H1 (cell line): ENCODE measurements around the gene HOXB3. TPM values are rescaled to one million over a fixed set of nuclear protein-coding genes. Genes with fewer than 3 reads are reported as not detected.

ENCODE experiments used
- BACH1 ChIP-seq: IDR thresholded peaks from 2 replicates; pipeline ENCODE4 v1.6.1; 2012; ENCODE audit warnings: low read length, improper control_type of control experiment
- CBX5 ChIP-seq: fragments of 300-800, 300-1000 bp; sonication (generic); IDR thresholded peaks from 2 replicates; pipeline ENCODE4 v1.7.1; 2016; ENCODE audit warnings: antibody characterized with exemption, low read length, low read depth
- CHD1 ChIP-seq: IDR thresholded peaks from 2 replicates; pipeline ENCODE4 v1.6.1; 2012; ENCODE audit warnings: low read depth, low read length, improper control_type of control experiment
- CHD2 ChIP-seq: IDR thresholded peaks from 2 replicates; pipeline ENCODE4 v1.6.1; 2012; ENCODE audit warnings: low read length, improper control_type of control experiment
- CTBP2 ChIP-seq: IDR thresholded peaks from 2 replicates; pipeline ENCODE4 v1.7.0; 2011; ENCODE audit warnings: borderline replicate concordance, mild to moderate bottlenecking, moderate library complexity, mixed read lengths, low read length; ENCODE audit not compliant: insufficient read depth, insufficient read length
- RAD21 ChIP-seq, 2 experiments: IDR thresholded peaks in 1 of 2; conservative IDR thresholded peaks in 1 of 2; 2 replicates each; pipeline ENCODE4 v1.6.1; 2011; ENCODE audit warnings: low read depth in 2 of 2, low read length in 2 of 2, improper control_type of control experiment in 1 of 2, inconsistent platforms in 1 of 2, mild to moderate bottlenecking in 1 of 2, moderate library complexity in 1 of 2
- TAF7 ChIP-seq: optimal IDR thresholded peaks from 2 replicates; pipeline ENCODE3; 2011; ENCODE audit warnings: low read depth, mild to moderate bottlenecking, inconsistent platforms, low read length, moderate library complexity, borderline replicate concordance
- ZNF274 ChIP-seq: IDR thresholded peaks from 2 replicates; pipeline ENCODE4 v1.7.0; 2012; ENCODE audit warnings: low read length, borderline replicate concordance; ENCODE audit errors: extremely low read depth
- polyA plus RNA-seq, 7 experiments: library from polyadenylated mRNA; depleted of rRNA in 3 of 7; stranded (reverse) in 5 of 7; unstranded in 2 of 7; fragments of >200 nt in 5 of 7; fragments of 200-250 nt in 2 of 7; gene quantifications; 1 replicate in 5 of 7; 2 replicates in 1 of 7; 4 replicates in 1 of 7; pipeline versions ENCODE4 v1.2.1 to v1.2.3, GENCODE V29; 2011 to 2013; ENCODE audit warnings: missing spikeins in 2 of 7, mixed read lengths in 2 of 7
- total RNA-seq: library from RNA; stranded (reverse); fragmentation: NEBNext Ultra II Directional; extraction: Animal tissue kit (Norgen Biotek cat#: 25700); gene quantifications from 2 replicates; pipeline ENCODE4 v1.2.1, GENCODE V29; 2021
- TF ChIP-seq, protein P1 (sequence below): IDR thresholded peaks from 2 replicates; pipeline ENCODE4 v1.6.1; 2011; ENCODE audit warnings: low read length, improper control_type of control experiment

The HOXB3 gene
- total and polyA plus RNA-seq, 2 of the 8 experiments (the other 6 are each of a cell fraction or from before 2014, with no cell fraction given) = not detected

GRCh38 chr17:48624544-48625494, 34.8 kb upstream of the HOXB3 start (continued):
- TF ChIP-seq ZNF274 (no peak), BACH1 (no peak), RAD21 (IDR thresholded peaks at IDR 0.05 in 1 of 2, conservative IDR thresholded peaks at IDR 0.05 in 1 of 2; ENCODE audit: low read depth in 2 of 2, low read length in 2 of 2) (no peak), CTBP2 (peak; percentile 99), TAF7 (no peak), CHD2 (no peak), CBX5 (no peak), CHD1 (no peak)
- TF ChIP-seq, protein P1, sequence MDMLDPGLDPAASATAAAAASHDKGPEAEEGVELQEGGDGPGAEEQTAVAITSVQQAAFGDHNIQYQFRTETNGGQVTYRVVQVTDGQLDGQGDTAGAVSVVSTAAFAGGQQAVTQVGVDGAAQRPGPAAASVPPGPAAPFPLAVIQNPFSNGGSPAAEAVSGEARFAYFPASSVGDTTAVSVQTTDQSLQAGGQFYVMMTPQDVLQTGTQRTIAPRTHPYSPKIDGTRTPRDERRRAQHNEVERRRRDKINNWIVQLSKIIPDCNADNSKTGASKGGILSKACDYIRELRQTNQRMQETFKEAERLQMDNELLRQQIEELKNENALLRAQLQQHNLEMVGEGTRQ = no peak
